ENCODE measurements around the gene MADD.
"Not testable (repeated sequence)": the region's sequence is repeated elsewhere in the genome, so short reads cannot be mapped to it uniquely, and the experiment has no call there.

The MADD gene

DNA sequence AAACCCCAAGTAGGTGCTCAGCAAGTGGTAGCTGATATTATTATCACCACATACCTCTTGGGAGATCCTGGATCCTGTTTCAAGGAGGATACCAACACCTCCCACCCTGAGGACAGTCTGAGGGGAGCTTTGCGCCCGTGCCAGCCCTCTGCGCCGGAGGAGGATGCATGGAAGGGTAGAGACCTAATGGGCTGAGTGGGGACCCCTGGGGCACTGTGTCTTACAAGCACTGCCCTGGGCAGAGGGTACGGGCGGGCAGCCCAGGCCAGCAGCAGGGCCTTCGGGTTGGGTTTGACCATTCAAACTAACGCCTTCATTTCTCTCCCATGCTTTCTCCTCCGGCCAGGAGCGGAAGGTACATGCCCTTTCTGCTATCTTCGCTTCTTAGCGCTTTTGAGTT lies 56.3 kb downstream of the MADD start:
- DNase-seq = no peak

DNA sequence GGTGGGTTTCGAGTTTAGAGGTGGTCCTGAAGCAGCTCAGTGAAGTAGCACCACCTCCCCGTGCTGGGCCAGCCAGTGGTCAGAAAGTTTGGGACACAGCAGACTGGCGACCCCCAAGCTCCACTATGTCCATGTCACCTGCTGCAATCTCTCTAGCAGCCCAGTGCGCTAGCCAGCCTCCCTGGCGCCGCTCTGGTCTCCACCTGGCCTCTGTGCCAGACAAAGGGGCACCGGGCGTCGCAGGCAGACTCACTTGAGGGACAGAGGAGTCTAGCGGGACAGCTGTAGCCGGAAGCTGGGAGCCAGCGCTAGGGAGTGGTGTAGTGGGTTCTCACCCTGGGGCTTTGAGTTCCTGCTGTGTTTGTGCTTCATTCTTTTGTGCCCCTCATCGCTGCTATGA lies 57.1 kb downstream of the MADD start:
- no peak for DNase-seq

DNA sequence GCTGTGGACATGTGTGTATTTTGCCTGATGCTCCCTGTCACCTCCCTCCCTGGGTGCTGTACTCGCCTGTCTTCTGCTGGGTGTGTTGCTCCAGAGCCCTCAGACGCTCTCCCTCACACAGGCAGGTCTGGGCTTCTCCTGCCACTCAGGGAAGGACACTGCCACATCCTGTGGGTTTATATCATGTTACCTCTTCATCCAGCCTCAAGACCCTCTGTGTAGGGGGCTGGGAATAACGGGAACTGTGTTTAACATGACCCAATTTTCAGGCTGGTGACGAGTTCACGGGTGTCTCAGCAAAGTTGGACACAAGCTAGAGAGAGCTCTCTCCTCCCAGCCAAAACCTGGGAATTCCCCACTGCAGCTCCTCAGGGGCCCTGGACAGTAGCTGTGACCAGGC lies 58.0 kb downstream of the MADD start:
- no peak for DNase-seq

DNA sequence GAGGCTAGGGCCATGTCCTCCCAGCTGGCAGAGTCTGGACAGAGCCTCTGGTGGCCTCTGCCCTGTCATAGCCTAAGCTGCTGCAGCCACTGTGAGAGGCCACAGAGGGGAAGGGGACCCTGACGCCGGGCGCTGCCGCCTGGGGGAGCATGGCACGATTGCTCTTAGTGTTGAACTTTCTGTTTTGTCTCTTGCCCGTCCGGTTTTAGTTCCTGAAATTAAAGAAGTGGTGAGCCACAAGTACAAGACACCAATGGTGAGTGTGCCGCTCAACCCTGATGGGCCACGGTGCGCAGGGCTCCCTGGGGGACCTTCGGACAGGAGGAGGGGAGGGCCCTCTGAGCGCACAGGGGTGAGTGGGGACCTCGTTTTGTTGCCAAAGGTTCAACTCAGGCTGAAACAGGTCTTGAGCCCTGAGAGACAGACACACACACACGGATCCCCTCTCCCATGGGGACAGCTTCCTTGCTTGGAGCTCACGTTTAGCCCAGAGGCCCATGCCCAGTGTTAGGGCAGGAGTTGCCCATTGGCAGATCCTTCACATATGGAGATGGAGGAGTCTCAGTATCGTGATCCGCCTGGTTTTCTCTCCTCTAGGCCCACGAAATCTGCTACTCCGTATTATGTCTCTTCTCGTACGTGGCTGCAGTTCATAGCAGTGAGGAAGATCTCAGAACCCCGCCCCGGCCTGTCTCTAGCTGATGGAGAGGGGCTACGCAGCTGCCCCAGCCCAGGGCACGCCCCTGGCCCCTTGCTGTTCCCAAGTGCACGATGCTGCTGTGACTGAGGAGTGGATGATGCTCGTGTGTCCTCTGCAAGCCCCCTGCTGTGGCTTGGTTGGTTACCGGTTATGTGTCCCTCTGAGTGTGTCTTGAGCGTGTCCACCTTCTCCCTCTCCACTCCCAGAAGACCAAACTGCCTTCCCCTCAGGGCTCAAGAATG lies 58.8 kb downstream of the MADD start:
- DNase-seq = no peak

DNA sequence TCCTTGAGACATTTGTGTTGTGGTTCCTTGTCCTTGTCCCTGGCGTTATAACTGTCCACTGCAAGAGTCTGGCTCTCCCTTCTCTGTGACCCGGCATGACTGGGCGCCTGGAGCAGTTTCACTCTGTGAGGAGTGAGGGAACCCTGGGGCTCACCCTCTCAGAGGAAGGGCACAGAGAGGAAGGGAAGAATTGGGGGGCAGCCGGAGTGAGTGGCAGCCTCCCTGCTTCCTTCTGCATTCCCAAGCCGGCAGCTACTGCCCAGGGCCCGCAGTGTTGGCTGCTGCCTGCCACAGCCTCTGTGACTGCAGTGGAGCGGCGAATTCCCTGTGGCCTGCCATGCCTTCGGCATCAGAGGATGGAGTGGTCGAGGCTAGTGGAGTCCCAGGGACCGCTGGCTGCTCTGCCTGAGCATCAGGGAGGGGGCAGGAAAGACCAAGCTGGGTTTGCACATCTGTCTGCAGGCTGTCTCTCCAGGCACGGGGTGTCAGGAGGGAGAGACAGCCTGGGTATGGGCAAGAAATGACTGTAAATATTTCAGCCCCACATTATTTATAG lies 59.6 kb downstream of the MADD start:
- DNase-seq = no peak

DNA sequence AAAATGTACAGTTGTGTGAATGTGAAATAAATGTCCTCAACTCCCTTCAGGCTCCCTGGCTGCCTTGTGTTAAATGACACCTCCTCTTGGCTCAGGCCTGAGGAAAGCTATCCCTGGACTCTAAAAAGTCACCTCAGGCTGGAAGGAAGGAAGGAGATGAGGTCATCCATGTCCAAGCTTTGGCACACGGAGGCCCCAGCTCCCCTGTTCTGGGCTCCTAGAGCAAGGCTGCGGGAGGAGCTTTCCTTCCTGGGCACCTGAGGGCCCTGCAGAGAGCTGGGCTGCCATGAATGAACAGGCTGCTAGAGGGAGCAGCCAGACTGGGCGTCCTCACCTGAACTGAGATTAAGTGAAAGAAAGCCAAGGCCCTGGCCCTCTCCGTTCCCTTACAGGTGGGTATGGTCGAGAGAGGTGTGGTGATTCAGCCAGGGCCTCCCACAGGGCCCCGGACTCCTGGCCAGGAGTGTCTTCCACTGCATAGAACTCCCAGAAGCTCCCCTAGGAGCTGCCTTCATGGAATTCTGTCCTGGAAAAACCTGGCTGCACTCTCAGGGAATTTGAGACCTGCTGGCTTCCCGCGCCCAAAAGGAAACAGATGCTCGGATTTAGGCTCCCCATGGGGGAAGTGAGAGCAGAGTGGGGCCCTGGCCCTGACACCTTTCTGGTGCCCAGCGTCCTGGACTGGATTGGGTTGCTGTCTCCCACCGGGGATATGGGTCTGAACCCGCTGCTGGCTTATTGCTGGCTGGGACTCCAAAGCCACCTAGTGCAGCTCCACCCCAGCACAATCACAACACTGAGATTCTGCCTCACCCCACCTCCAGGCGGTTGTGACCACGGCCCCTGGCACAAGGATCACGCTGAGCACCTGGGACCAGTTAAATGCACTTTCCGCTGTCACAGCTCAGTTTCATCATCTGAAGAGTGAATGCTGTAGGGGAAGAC lies 60.3 kb downstream of the MADD start:
- DNase-seq = no peak

DNA sequence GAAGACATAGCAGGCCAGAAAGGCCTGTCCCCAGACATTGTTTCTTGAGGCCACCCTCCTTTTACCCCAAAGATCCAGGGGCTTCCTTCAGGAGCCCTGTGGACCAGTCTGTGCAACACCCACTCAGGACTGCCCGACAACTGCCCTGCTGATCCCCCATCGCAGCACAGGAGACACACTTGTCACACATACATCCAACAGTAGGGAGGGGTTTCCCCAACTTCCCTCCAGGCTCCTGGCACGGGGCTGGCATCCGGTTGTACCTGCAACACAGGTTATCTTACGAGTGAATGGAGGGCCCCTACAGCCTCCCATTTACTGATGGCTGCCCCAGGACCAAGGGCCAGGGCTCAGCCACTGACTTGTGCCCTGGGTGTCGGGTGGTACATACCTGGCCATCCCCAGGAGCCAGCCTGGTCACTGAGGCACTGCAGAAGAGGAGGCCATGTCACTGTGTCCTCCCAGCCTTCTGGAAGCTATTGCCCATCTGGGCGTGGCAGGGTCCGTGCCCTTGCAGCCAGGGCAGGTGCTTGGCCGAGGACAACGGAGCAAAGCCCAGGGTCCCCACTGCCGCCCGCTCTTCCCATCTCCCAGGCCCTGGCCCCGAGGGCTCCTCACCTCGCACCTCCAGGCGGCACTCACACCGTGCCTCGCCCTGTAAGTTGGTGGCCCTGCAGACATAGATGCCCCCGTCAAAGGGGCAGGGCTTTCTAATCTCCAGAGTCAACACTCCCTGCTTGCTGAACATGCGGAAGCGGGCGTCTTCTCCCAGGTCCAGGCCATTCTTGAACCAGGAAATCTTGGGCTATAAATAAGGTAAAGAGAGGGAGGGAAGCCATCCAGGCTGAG lies 61.7 kb downstream of the MADD start:
- DNase-seq = no peak

DNA sequence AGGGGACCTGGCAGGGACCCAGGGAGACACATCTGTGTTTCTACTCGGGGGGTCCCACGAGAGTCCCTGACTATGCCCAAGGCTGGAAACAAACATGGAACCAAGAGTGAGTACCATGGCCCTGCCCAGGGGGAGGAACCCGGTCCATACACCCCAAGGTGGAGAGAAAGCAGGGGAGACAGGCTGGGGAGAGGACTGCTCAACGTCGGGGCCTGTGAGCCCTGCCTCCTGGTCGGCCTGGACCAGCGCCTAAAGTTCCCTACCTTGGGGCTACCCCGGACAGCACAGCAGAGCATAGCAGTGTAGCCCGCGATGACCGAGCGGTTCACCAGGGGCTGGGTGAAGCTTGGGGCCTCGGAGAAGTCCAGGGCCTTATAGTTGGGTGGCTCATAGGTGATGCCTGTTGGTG lies 62.4 kb downstream of the MADD start:
- DNase-seq = no peak

DNA sequence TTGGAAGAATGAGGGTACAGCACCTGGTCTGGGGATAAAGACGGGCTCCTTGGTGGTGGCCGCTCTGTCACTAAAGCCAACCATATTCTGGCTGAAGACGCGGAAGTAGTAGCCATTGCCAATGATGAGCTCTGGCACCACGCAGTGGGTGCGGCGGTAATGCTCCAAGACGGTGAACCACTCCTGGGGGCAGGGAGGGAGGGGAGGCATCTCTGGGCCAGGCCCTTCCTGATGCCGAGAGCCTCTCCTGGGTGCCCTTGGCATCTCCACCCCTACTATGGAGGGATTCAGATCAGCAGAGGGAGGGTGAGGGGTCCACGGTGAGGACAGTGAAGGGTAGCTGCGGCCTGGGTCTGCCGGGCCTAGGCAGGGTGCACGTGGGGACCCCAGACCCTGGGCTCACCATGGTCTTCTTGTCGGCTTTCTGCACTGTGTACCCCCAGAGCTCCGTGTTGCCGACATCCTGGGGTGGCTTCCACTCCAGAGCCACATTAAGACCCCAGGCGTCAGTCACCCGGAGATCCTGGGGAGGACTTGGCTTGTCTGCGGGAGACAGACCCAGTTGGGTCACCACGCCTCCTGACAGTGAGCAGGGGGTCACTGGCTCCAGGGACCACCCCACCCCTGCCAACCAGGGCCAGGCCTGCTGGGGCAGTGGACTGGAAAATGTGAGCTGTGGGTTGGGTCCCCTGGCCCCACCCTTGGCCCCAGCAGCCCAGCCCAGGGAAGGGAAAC lies 63.0 kb downstream of the MADD start:
- no peak for DNase-seq

DNA sequence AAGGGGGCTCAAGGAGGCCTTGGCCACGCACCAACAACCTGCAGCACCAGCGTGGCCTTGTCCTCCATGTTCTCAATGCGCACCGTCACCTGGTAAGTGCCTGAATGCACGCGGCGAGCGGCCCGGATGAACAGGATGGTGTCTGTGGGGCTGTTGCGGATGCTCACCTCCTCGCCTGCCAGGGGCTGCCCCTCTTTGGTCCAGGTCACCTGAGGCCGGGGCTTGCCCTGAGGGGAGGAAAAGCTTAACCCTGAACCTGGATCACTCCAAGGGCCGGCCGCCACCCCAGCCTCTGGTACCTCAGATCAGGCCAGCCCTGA lies 63.6 kb downstream of the MADD start:
- DNase-seq = no peak

DNA sequence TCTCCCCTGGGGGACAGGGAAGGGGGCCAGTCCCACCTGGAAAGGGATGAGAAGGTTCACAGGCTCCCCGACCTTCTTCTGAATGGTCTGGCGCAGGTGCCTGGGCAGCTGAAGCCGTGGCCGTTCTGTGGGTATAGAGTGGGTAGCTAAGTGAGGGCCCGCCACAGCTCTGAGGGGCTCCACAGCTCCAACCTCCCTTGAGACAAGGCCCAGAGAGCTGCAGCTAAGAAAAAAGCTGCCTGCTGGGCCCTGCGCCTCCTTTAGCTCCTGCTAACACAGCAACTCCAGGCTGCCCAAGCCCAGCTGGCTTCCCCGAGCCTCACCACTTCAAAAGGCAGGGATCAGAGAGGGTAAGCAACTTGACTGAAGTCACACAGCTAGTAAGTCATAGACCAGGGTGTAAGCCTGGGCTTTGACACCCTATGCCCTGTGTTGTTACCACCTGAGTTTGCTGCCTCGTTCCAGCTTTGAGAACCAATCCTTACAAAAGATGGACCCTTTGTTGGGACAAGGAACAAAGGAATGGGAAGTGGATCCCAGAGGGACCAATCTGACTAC lies 64.0 kb downstream of the MADD start:
- no peak for DNase-seq

DNA sequence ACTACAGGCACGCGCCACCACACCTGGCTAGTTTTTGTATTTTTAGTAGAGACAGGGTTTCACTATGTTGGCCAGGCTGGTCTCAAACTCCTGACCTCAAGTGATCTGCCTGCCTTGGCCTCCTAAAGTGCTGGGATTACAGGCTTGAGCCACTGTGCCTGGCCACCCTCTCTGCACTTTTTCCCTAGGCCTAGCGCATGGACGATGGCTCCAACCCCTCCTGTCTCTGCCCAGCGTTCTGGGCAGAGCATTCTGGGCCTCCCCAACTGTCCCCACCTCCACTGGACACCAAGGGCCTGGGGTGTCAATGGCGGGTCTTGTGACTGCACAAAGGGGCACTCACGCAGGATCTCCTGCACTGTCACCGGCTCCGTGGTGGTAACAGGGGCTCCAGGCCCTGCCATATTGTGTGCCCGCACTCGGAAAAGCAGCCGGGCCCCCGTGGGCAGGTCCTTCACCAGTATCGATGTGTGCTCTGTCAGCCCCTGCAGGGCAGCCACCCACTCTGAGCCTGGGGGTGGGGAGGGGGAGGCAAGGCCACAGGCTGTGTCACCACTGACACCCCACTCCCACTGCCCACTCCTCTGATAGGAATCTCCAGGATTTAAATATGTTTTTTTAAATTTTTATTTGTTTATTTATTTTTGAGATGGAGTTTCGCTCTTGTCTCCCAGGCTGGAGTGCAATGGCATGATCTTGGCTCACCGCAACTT lies 64.9 kb downstream of the MADD start:
- DNase-seq = not testable (repeated sequence)

DNA sequence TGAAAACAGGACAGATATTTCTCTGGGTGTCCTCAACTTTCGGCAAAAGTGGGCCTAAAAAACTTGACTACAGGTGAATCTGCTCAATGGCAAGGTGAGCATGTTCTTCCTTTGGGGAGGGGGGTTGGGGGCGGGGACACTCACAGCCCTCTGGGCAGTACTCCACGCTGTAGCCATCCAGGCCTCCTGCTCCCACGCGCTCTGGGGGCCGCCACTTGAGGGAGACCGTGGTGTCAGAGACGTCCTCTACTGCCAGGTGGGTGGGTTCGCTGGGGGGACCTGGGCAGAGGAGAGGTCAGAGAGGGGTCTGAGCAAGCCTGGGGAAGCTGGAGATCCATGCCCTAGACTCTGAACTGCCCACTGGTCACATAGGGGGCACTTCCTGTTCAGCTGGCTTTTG lies 65.8 kb downstream of the MADD start:
- no peak for DNase-seq

DNA sequence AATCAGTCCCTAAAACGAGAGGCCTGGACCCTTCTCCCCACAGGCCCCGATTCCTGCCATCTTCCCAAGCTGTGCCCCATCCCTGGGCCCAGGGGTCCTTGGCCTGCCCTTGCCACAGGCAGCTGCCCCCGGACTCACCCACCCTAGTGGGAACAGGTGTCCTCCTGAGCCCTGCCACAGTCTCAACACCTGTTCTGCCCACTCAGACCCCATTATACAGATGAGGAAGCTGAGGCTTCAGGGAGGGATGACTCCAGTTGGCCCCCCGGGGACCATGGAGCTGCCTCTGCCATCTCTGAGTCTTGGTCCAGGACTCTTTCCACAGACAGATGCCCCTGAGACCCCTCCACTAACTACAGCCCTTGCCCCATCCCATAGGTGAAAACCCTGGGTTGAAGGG lies 66.7 kb downstream of the MADD start:
- no peak for DNase-seq

DNA sequence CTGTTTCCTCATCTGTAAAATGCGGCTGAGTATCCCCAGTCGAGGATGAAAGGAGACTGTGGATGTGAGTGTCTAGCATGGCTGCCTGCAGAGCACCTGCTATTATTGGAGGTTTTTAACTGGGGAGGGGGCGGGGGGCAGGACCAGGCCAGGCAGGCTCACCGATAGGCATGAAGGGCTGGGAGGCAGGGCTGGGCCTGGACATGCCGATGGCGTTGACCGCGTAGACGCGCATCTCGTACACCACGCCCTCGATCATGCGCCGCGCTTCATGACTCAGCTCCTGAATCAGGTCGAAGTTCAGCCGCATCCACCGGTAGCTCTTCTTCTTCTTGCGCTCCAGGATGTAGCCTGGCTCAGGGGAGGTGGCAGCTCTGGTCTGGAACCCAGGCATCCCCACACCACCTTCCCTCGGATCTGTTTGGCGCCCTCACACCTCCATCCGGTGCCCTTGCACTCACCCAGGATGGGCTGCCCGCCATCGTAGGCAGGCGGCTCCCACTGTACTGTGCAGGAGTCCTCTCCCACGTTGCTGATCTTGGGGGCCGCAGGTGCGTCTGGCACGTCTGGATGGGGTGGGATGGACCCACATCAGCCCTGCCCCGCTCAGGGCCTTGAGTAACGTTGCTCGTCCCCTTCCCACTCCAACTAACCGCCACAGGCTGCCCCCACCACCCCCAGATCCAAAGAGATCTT lies 67.4 kb downstream of the MADD start:
- no peak for DNase-seq

DNA sequence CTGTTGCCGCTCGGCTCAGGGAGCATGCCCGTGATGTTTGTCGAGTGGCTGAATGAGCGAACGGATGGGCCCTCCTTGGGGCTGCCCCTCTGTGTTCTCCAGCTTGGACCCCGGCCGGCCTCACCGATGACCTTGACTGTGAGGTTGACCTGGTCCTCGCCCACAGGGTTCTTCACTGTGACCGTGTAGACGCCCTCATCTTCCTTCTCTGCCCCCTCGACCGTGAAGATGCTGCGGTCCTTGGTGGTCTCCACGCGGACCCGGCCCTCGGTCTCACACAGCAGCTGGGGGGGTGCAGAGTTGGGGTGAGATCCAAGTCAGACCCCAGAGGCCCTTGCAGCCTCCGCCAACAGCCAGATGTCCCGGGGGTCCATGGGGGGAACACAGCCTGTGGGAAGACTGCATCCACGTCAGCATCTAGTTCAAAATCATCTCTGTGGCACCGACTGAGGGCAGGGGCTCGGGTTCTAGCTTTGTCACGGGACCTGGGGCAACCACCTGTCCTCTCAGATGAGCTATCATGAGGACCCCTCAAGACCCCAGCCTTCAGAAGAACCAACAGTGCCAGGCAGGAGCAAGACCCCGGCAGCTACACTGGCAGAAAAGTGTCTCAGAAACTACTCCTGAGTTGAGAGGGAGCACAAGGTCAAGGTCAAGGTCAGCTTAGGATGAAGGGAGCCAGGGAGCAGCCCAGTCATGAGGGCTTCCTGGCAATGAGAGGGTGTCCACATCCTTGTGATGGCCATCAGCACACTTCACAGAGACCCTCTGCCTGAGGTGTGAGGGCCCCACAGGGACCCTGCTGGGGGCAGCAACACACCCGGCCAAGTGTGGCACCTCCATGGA lies 68.7 kb downstream of the MADD start:
- no peak for DNase-seq

DNA sequence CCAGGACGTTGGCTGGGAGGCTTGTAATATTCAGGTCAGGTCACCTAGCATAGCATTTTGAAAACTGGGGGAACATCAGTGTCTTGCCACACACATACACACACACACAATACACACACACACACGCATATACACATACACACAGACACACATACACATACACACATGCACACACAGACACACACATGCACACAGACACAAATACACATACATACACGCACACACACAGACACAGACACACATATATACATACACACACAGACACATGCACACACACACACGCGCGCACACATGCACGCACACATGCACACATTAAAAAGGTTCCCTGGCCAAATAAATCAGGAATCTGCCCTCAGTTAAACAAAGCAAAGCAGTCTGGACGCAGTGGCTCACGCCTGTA lies 70.1 kb downstream of the MADD start:
- no peak for DNase-seq

DNA sequence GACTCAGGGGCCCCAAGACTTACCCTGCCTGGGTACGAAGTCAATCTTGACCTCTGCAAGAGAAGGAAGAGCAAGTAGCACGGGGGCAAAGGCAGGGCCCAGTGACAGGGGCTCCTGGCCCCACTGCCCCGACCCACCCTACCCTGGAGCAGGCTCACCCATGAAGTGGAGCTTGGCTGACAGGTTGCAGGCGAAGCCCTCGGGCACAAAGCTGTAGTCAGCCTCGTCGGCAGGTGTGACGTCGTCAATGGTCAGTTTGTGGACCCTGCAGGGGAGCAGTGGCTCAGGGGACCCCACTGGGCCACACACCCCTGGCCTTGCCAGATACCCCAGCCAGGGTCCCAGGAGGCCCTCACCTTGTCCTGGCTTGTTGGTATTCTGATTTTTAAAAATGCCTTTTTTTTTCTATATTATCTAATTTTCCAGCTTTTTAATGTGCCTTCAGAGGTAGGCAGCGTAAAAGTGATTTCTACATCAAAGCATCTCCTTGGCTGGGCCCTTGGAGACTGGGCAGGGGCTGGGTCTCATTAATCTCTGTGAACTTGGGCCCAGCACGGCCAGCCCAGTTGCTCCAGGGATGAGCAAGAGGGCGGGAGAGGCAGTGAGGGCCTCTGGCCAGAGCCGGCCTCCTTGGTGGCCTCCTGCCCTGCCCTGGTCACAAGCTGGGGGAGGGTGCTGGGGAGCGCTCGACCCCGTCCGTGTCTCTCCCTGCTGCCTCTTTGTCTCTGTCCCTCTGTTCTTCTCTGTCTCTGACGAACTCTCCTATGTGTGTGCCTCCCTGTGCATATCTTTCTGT lies 71.2 kb downstream of the MADD start:
- no peak for DNase-seq

Data from CD4-positive, alpha-beta T cell treated with Interleukin-10 for 1 hour (primary cell).